Measurements from ENCODE around the gene PXYLP1. TPM values are rescaled to one million over a fixed set of nuclear protein-coding genes. Genes with fewer than 3 reads are reported as not detected.

Gene PXYLP1
- total and polyA plus RNA-seq, 9 of the 15 experiments (the other 6 are each of a cell fraction or from before 2014, with no cell fraction given): 0.80 to 2.9 (median 1.3) TPM

DNA sequence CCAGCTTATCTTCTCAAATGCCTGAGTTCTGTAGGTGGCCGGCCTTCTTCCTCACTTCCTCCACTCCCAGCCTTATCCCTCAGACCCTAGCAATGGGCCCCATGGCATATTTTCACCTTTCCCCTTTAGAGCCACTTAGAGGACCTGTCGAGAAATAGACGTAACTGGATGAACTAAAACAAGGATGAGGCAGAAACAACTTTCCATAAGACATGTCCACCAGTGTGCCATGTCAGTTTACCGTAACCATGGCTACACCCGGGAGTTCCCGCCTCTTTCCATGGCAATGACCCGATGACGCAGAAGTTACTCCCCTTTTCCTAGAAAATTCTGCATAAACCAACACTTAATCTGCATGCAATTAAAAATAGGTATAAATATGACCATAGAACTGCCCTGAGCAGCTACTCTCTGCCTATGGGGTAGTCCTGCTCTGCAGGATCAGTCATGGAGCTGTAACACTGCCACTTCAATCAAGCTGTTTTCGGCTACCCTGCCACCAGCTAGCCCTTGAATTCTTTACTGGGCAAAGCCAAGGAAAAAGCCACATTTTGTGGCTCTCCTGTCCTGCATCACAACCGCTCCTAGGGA is 81.6 kb downstream of the PXYLP1 start (continued):
- no peak for TF ChIP-seq GTF3C2 (IDR thresholded peaks at IDR 0.05; ENCODE audit: borderline replicate concordance, extremely low read depth, insufficient read length)
- no peak for TF ChIP-seq ZNF140 (CRISPR knock-in tag; IDR thresholded peaks at IDR 0.05)
- TF ChIP-seq, protein P1, sequence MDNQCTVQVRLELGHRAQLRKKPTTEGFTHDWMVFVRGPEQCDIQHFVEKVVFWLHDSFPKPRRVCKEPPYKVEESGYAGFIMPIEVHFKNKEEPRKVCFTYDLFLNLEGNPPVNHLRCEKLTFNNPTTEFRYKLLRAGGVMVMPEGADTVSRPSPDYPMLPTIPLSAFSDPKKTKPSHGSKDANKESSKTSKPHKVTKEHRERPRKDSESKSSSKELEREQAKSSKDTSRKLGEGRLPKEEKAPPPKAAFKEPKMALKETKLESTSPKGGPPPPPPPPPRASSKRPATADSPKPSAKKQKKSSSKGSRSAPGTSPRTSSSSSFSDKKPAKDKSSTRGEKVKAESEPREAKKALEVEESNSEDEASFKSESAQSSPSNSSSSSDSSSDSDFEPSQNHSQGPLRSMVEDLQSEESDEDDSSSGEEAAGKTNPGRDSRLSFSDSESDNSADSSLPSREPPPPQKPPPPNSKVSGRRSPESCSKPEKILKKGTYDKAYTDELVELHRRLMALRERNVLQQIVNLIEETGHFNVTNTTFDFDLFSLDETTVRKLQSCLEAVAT (IDR thresholded peaks at IDR 0.05): peak in 1 of 2 experiments; percentile 35; a peak in 1 of 4 replicates
- TF ChIP-seq PHF21A (IDR thresholded peaks at IDR 0.05; ENCODE audit: borderline replicate concordance, low read depth): no peak
- TF ChIP-seq, protein P2, sequence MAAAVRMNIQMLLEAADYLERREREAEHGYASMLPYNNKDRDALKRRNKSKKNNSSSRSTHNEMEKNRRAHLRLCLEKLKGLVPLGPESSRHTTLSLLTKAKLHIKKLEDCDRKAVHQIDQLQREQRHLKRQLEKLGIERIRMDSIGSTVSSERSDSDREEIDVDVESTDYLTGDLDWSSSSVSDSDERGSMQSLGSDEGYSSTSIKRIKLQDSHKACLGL (CRISPR knock-in tag; IDR thresholded peaks at IDR 0.05; ENCODE audit: borderline replicate concordance, poor library complexity, severe bottlenecking): no peak
- no peak for TF ChIP-seq MGA (IDR thresholded peaks at IDR 0.05)
- no peak for TF ChIP-seq DEAF1 (CRISPR knock-in tag; IDR thresholded peaks at IDR 0.05)
- peak; percentile 98 for TF ChIP-seq RFX1 (IDR thresholded peaks at IDR 0.05)

Data from K562 (cell line).